ENCODE measurements around the gene B4GALNT3.

GRCh38 chr12:568486-568885, 108.7 kb downstream of the B4GALNT3 start:
- no peak for TF ChIP-seq POLR2AphosphoS5 (IDR thresholded peaks at IDR 0.05; ENCODE audit: low read depth, low read length)
- no peak for TF ChIP-seq POLR2A (IDR thresholded peaks at IDR 0.05; ENCODE audit: low read depth, low read length)

Measured in GM12892 (cell line).